Measurements from ENCODE around the gene LYPD6B.

The LYPD6B gene

GRCh38 chr2:149204686-149205085 is 166.2 kb downstream of the LYPD6B start:
- peak overlapping the region; percentile 51 for H3K4me2 ChIP-seq (ENCODE audit: low read length)
- H3K9me3 ChIP-seq (ENCODE audit: control insufficient read depth, low read length), result no peaks in the 10 kb centered on the region
- H3K4me1 ChIP-seq, result peaks cover 8% of the 10 kb centered on the region
- H3K79me2 ChIP-seq, result no peaks in the 10 kb centered on the region
- H3K9ac ChIP-seq, result no peak overlapping the region
- no peaks in the 10 kb centered on the region for H3K27me3 ChIP-seq (ENCODE audit: control insufficient read depth, insufficient read depth, low read length)
- H2AFZ ChIP-seq, result peak overlapping the region; percentile 47
- H3K4me3 ChIP-seq (ENCODE audit: low read depth, low read length), result no peak overlapping the region
- H3K36me3 ChIP-seq (ENCODE audit: control insufficient read depth, insufficient read depth, low read length), result no peaks in the 10 kb centered on the region
- no peak overlapping the region for H3K27ac ChIP-seq
- TF ChIP-seq CTCF (IDR thresholded peaks at IDR 0.05), result no peak

- Histone ChIP-seq H3K36me3 (ENCODE audit: control insufficient read depth, insufficient read depth, low read length) (no peaks in the 10 kb centered on the region), H3K27ac (no peak overlapping the region), H3K27me3 (ENCODE audit: control insufficient read depth, insufficient read depth, low read length) (no peaks in the 10 kb centered on the region), H3K79me2 (no peaks in the 10 kb centered on the region), H3K9me3 (ENCODE audit: control insufficient read depth, low read length) (no peaks in the 10 kb centered on the region), H3K9ac (no peak overlapping the region), H2AFZ (peak overlapping the region; percentile 13), H3K4me2 (ENCODE audit: low read length) (peak overlapping the region; percentile 51), H3K4me3 (ENCODE audit: low read depth, low read length) (no peak overlapping the region), H3K4me1 (peaks cover 8% of the 10 kb centered on the region)
- no peak for TF ChIP-seq CTCF (IDR thresholded peaks at IDR 0.05)
Measured at GRCh38 chr2:149205143-149205542, 166.6 kb downstream of the LYPD6B start.

- Histone ChIP-seq H3K9ac (no peak overlapping the region), H3K27ac (no peak overlapping the region), H3K9me3 (ENCODE audit: control insufficient read depth, low read length) (no peaks in the 10 kb centered on the region), H3K27me3 (ENCODE audit: control insufficient read depth, insufficient read depth, low read length) (no peaks in the 10 kb centered on the region), H3K36me3 (ENCODE audit: control insufficient read depth, insufficient read depth, low read length) (no peaks in the 10 kb centered on the region), H3K4me2 (ENCODE audit: low read length) (no peak overlapping the region), H3K79me2 (no peaks in the 10 kb centered on the region), H2AFZ (no peak overlapping the region), H3K4me3 (ENCODE audit: low read depth, low read length) (no peak overlapping the region), H3K4me1 (no peaks in the 10 kb centered on the region)
- TF ChIP-seq CTCF (IDR thresholded peaks at IDR 0.05), result no peak
Measured at GRCh38 chr2:149213764-149214493, 175.4 kb downstream of the LYPD6B start.

- Histone ChIP-seq H3K79me2 (no peaks in the 10 kb centered on the region), H3K4me3 (ENCODE audit: low read depth, low read length) (no peak overlapping the region), H3K4me1 (peaks cover 4% of the 10 kb centered on the region), H3K4me2 (ENCODE audit: low read length) (no peak overlapping the region), H3K27ac (no peak overlapping the region), H2AFZ (no peak overlapping the region), H3K36me3 (ENCODE audit: control insufficient read depth, insufficient read depth, low read length) (no peaks in the 10 kb centered on the region), H3K9me3 (ENCODE audit: control insufficient read depth, low read length) (no peaks in the 10 kb centered on the region), H3K27me3 (ENCODE audit: control insufficient read depth, insufficient read depth, low read length) (no peaks in the 10 kb centered on the region), H3K9ac (no peak overlapping the region)
- TF ChIP-seq CTCF (IDR thresholded peaks at IDR 0.05), result no peak
Measured at GRCh38 chr2:149218497-149218896, 180.0 kb downstream of the LYPD6B start.

- H3K79me2 ChIP-seq, result no peaks in the 10 kb centered on the region
- H3K4me1 ChIP-seq, result peaks cover 4% of the 10 kb centered on the region
- no peak overlapping the region for H2AFZ ChIP-seq
- no peak for TF ChIP-seq CTCF (IDR thresholded peaks at IDR 0.05)
- H3K9me3 ChIP-seq (ENCODE audit: control insufficient read depth, low read length), result no peaks in the 10 kb centered on the region
- no peaks in the 10 kb centered on the region for H3K27me3 ChIP-seq (ENCODE audit: control insufficient read depth, insufficient read depth, low read length)
- no peak overlapping the region for H3K4me2 ChIP-seq (ENCODE audit: low read length)
- H3K4me3 ChIP-seq (ENCODE audit: low read depth, low read length), result no peak overlapping the region
- H3K9ac ChIP-seq, result no peak overlapping the region
- no peak overlapping the region for H3K27ac ChIP-seq
- H3K36me3 ChIP-seq (ENCODE audit: control insufficient read depth, insufficient read depth, low read length), result no peaks in the 10 kb centered on the region
Measured at GRCh38 chr2:149219856-149220255, 181.4 kb downstream of the LYPD6B start.
